ENCODE results near the gene MCC.

DNA sequence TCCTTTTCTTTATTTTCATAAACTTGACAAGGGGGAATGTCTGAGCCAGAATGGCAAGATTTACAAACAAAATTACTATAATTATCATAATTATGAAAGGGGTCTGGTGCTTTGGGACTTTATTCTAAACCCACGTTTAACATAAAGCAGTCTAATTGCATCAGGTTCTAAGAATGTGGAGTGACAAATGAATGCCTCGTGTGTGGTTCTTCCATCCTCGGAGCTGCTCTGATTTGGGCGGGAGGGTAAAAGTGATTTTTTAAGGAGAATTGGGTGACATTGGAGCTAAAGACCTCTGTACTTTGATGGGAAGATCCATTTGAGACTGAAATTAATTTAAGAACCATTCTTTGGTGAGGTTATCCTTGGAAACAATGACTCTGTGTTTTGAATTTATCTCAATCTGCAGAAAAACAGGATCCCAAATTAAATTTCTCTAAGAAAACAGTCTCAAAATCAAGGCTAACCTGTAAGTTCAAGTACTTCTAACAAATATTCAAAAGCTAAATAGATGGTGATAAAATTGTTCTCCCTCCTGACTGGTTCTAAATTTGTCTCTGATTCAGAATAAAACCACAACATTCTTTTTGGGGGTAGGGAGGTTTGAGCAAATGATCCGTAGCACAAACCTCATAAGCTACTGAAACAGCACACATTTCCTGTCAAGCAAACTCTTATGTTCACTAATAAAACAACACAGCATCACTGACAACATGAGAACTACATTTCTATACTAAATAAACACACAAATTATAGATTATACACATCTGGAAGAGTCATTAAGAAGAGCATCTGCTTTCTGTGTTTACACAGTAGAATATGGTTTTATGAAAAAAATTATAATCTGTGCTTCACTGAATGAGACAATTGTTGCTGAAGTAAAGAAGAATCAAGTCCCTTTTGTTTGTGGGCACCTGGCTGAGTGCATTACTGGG is 426.1 kb downstream of the MCC start:
- TF ChIP-seq POLR2A (IDR thresholded peaks at IDR 0.05; ENCODE audit: low read length) (no peak), GATA1 (IDR thresholded peaks at IDR 0.05; ENCODE audit: low read depth, low read length) (no peak)

Data from erythroblast (primary cell).